ENCODE measurements around the gene FUT7. TPM values are rescaled to one million over a fixed set of nuclear protein-coding genes. Genes with fewer than 3 reads are reported as not detected.
A peak's percentile ranks its signal among the peaks of the same experiment; 100 is the strongest.

The FUT7 gene
- polyA plus RNA-seq, 2 donors: 0.08 to 0.39 TPM

- H3K27me3 ChIP-seq (ENCODE audit: control insufficient read depth in 1 of 2, insufficient read depth in 2 of 2, low read length in 2 of 2): no peaks in the 10 kb centered on the region
- H3K4me1 ChIP-seq (ENCODE audit: control insufficient read depth in 2 of 2, insufficient read depth in 2 of 2, low read length in 1 of 2): peaks cover 4 to 27% of the 10 kb centered on the region in 2 donors
- H3K4me3 ChIP-seq (ENCODE audit: low read depth in 1 of 2, low read length in 2 of 2): no peak overlapping the region
- H3K9me3 ChIP-seq (ENCODE audit: control insufficient read depth in 2 of 2, insufficient read depth in 1 of 2, low read depth in 1 of 2, low read length in 1 of 2): no peaks in the 10 kb centered on the region
- WGBS, 2 donors: 70 to 79% methylated on average over 17 of the region's 17 CpGs
- H3K36me3 ChIP-seq (ENCODE audit: control insufficient read depth in 2 of 2, insufficient read depth in 2 of 2, low read length in 1 of 2): no peaks in the 10 kb centered on the region
- H3K27ac ChIP-seq (ENCODE audit: low read depth in 2 of 2, low read length in 1 of 2): no peak overlapping the region
Observed at GRCh38 chr9:137056739-137057415, 25.0 kb upstream of the FUT7 start.

- H3K9me3 ChIP-seq (ENCODE audit: control insufficient read depth in 2 of 2, insufficient read depth in 1 of 2, low read depth in 1 of 2, low read length in 1 of 2): no peaks in the 10 kb centered on the region
- H3K4me1 ChIP-seq (ENCODE audit: control insufficient read depth in 2 of 2, insufficient read depth in 2 of 2, low read length in 1 of 2): peaks cover 4 to 27% of the 10 kb centered on the region in 2 donors
- H3K36me3 ChIP-seq (ENCODE audit: control insufficient read depth in 2 of 2, insufficient read depth in 2 of 2, low read length in 1 of 2): no peaks in the 10 kb centered on the region
- peak overlapping the region; percentile 7 to 38 for H3K27ac ChIP-seq (ENCODE audit: low read depth in 2 of 2, low read length in 1 of 2)
- WGBS, 2 donors: 19 to 28% methylated on average over 28 of the region's 28 CpGs
- H3K27me3 ChIP-seq (ENCODE audit: control insufficient read depth in 1 of 2, insufficient read depth in 2 of 2, low read length in 2 of 2): no peaks in the 10 kb centered on the region
- no peak overlapping the region for H3K4me3 ChIP-seq (ENCODE audit: low read depth in 1 of 2, low read length in 2 of 2)
Observed at GRCh38 chr9:137055385-137056364, 23.8 kb upstream of the FUT7 start.

- Histone ChIP-seq H3K4me3 (ENCODE audit: low read depth in 1 of 2, low read length in 2 of 2) (no peak overlapping the region), H3K9me3 (ENCODE audit: control insufficient read depth in 2 of 2, insufficient read depth in 1 of 2, low read depth in 1 of 2, low read length in 1 of 2) (peaks cover 0 to under 1% of the 10 kb centered on the region in 2 donors), H3K36me3 (ENCODE audit: control insufficient read depth in 2 of 2, insufficient read depth in 2 of 2, low read length in 1 of 2) (no peaks in the 10 kb centered on the region), H3K4me1 (ENCODE audit: control insufficient read depth in 2 of 2, insufficient read depth in 2 of 2, low read length in 1 of 2) (peaks cover 4 to 27% of the 10 kb centered on the region in 2 donors), H3K27ac (ENCODE audit: low read depth in 2 of 2, low read length in 1 of 2) (peak overlapping the region in 1 of 2 donors; percentile 38), H3K27me3 (ENCODE audit: control insufficient read depth in 1 of 2, insufficient read depth in 2 of 2, low read length in 2 of 2) (peaks cover 0 to 2% of the 10 kb centered on the region in 2 donors)
- 67% methylated on average over 17 of the region's 17 CpGs for WGBS, 2 donors
Observed at GRCh38 chr9:137054932-137055384, 23.1 kb upstream of the FUT7 start.

- H3K27ac ChIP-seq (ENCODE audit: low read depth in 2 of 2, low read length in 1 of 2): peak within 1 kb of the TSS; percentile 18 to 22
- peaks cover 0 to 4% of the 10 kb centered on the region in 2 donors for H3K27me3 ChIP-seq (ENCODE audit: control insufficient read depth in 1 of 2, insufficient read depth in 2 of 2, low read length in 2 of 2)
Observed at GRCh38 chr9:137053944-137054931, 22.4 kb upstream of the FUT7 start, which contains the start of gene ENTPD2. ENTPD2 (minus strand) TSS chr9:137054061; CDS start chr9:137053997, 64 bp downstream.

GRCh38 chr9:137052998-137053943 lies 21.4 kb upstream of the FUT7 start:
- peaks cover 0 to 4% of the 10 kb centered on the region in 2 donors for H3K27me3 ChIP-seq (ENCODE audit: control insufficient read depth in 1 of 2, insufficient read depth in 2 of 2, low read length in 2 of 2)
- H3K36me3 ChIP-seq (ENCODE audit: control insufficient read depth in 2 of 2, insufficient read depth in 2 of 2, low read length in 1 of 2): no peaks in the 10 kb centered on the region
- H3K9me3 ChIP-seq (ENCODE audit: control insufficient read depth in 2 of 2, insufficient read depth in 1 of 2, low read depth in 1 of 2, low read length in 1 of 2): peaks cover 0 to 2% of the 10 kb centered on the region in 2 donors
- peaks cover 4 to 31% of the 10 kb centered on the region in 2 donors for H3K4me1 ChIP-seq (ENCODE audit: control insufficient read depth in 2 of 2, insufficient read depth in 2 of 2, low read length in 1 of 2)
- peak overlapping the region; percentile 34 to 61 for H3K4me3 ChIP-seq (ENCODE audit: low read depth in 1 of 2, low read length in 2 of 2)
- 16 to 18% methylated on average over 58 to 71 of the region's 71 CpGs for WGBS, 2 donors
- H3K27ac ChIP-seq (ENCODE audit: low read depth in 2 of 2, low read length in 1 of 2): no peak overlapping the region

More at GRCh38 chr9:137053944-137054931, 22.4 kb upstream of the FUT7 start, which contains the start of gene ENTPD2:
- no peaks in the 10 kb centered on the region for H3K36me3 ChIP-seq (ENCODE audit: control insufficient read depth in 2 of 2, insufficient read depth in 2 of 2, low read length in 1 of 2)
- H3K9me3 ChIP-seq (ENCODE audit: control insufficient read depth in 2 of 2, insufficient read depth in 1 of 2, low read depth in 1 of 2, low read length in 1 of 2): peaks cover 0 to 2% of the 10 kb centered on the region in 2 donors
- peak within 1 kb of the TSS; percentile 34 to 61 for H3K4me3 ChIP-seq (ENCODE audit: low read depth in 1 of 2, low read length in 2 of 2)
- peaks cover 4 to 27% of the 10 kb centered on the region in 2 donors for H3K4me1 ChIP-seq (ENCODE audit: control insufficient read depth in 2 of 2, insufficient read depth in 2 of 2, low read length in 1 of 2)
- 17 to 20% methylated on average over 68 to 90 of the region's 90 CpGs for WGBS, 2 donors

DNA sequence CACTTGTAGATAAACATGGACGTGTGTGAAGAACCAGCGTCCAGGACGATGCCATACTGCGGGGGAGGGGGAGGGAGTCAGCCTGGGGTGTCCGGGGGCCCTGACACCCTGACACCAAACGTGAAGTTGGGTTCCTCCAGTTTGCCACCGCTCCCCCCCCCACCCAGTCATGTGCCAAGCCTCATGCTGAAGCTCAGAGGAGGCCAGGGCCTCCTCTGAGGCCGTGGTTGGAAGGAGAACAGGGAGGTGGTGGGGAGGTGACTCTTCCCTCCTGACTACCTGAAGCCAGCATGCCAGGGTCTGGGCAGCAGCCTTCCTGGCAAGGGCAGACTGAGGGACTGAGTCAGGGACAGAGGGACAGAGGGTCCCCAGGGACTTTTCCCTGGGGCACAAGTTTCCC lies 20.4 kb upstream of the FUT7 start:
- Histone ChIP-seq H3K36me3 (ENCODE audit: control insufficient read depth in 2 of 2, insufficient read depth in 2 of 2, low read length in 1 of 2) (no peaks in the 10 kb centered on the region), H3K9me3 (ENCODE audit: control insufficient read depth in 2 of 2, insufficient read depth in 1 of 2, low read depth in 1 of 2, low read length in 1 of 2) (peaks cover 0 to 2% of the 10 kb centered on the region in 2 donors), H3K4me1 (ENCODE audit: control insufficient read depth in 2 of 2, insufficient read depth in 2 of 2, low read length in 1 of 2) (peaks cover 4 to 31% of the 10 kb centered on the region in 2 donors), H3K27ac (ENCODE audit: low read depth in 2 of 2, low read length in 1 of 2) (no peak overlapping the region), H3K4me3 (ENCODE audit: low read depth in 1 of 2, low read length in 2 of 2) (no peak overlapping the region), H3K27me3 (ENCODE audit: control insufficient read depth in 1 of 2, insufficient read depth in 2 of 2, low read length in 2 of 2) (peaks cover 0 to 4% of the 10 kb centered on the region in 2 donors)
- WGBS, 2 donors: 70 to 81% methylated on average over 8 of the region's 8 CpGs

DNA sequence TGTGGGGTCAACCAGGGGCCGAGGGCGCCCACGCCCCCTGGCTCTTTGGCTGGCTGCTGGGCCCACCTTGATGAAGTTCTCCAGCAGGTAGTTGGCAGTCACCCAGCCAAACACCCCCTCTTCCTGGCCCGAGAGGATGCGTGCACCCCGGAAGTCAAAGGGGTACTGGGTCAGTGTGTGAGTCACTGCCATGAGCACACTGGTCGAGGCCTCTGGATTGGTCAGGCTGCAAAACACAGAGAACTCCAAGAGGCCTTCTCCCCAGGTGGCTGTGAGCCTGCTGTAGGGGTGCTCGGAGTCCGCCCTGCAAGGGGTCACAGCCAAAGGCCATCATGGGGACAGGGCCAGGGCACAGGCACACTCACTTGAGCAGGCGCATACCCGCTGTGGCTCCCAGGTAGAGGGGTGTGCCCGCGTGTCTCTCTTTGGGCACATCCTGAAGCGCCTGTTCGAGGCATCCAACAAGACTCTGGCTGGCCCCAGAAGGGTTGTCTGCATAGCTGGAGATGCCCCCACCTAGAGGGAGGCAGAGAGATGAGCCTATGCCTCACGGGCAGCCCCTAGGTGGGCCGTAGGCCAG lies 19.3 kb upstream of the FUT7 start:
- Histone ChIP-seq H3K9me3 (ENCODE audit: control insufficient read depth in 2 of 2, insufficient read depth in 1 of 2, low read depth in 1 of 2, low read length in 1 of 2) (peaks cover 0 to 2% of the 10 kb centered on the region in 2 donors), H3K4me3 (ENCODE audit: low read depth in 1 of 2, low read length in 2 of 2) (no peak overlapping the region), H3K27me3 (ENCODE audit: control insufficient read depth in 1 of 2, insufficient read depth in 2 of 2, low read length in 2 of 2) (peaks cover 0 to 4% of the 10 kb centered on the region in 2 donors), H3K36me3 (ENCODE audit: control insufficient read depth in 2 of 2, insufficient read depth in 2 of 2, low read length in 1 of 2) (no peaks in the 10 kb centered on the region), H3K4me1 (ENCODE audit: control insufficient read depth in 2 of 2, insufficient read depth in 2 of 2, low read length in 1 of 2) (peaks cover 7 to 34% of the 10 kb centered on the region in 2 donors), H3K27ac (ENCODE audit: low read depth in 2 of 2, low read length in 1 of 2) (no peak overlapping the region)
- 89 to 92% methylated on average over 17 of the region's 17 CpGs for whole genome bisulfite sequencing, 2 donors

GRCh38 chr9:137050570-137050969 lies 18.7 kb upstream of the FUT7 start:
- H3K4me3 ChIP-seq (ENCODE audit: low read depth in 1 of 2, low read length in 2 of 2): no peak overlapping the region
- H3K9me3 ChIP-seq (ENCODE audit: control insufficient read depth in 2 of 2, insufficient read depth in 1 of 2, low read depth in 1 of 2, low read length in 1 of 2): peaks cover 0 to 2% of the 10 kb centered on the region in 2 donors
- H3K4me1 ChIP-seq (ENCODE audit: control insufficient read depth in 2 of 2, insufficient read depth in 2 of 2, low read length in 1 of 2): peaks cover 5 to 35% of the 10 kb centered on the region in 2 donors
- 83 to 89% methylated on average over 5 of the region's 5 CpGs for WGBS, 2 donors
- no peaks in the 10 kb centered on the region for H3K36me3 ChIP-seq (ENCODE audit: control insufficient read depth in 2 of 2, insufficient read depth in 2 of 2, low read length in 1 of 2)
- no peak overlapping the region for H3K27ac ChIP-seq (ENCODE audit: low read depth in 2 of 2, low read length in 1 of 2)
- H3K27me3 ChIP-seq (ENCODE audit: control insufficient read depth in 1 of 2, insufficient read depth in 2 of 2, low read length in 2 of 2): peaks cover 0 to 4% of the 10 kb centered on the region in 2 donors

All from esophagus (tissue), 2 donors.